ENCODE data around the gene PRKG1.
A peak's percentile ranks its signal among the peaks of the same experiment; 100 is the strongest.

The PRKG1 gene

GRCh38 chr10:52308251-52309031 is 1234.2 kb downstream of the PRKG1 start:
- no peaks in the 10 kb centered on the region for H4K20me1 ChIP-seq (ENCODE audit: insufficient read depth, low read length)

GRCh38 chr10:52312942-52313255 is 1238.6 kb downstream of the PRKG1 start:
- Histone ChIP-seq H3K79me2 (ENCODE audit: insufficient read depth, low read length) (no peaks in the 10 kb centered on the region), H3K9me3 (ENCODE audit: insufficient read depth, low read length, severe bottlenecking) (no peaks in the 10 kb centered on the region), H3K4me1 (ENCODE audit: insufficient read depth, low read length) (no peaks in the 10 kb centered on the region), H3K36me3 (ENCODE audit: insufficient read depth, low read length) (no peaks in the 10 kb centered on the region), H2AFZ (ENCODE audit: low read depth, low read length) (no peak overlapping the region), H3K4me2 (ENCODE audit: insufficient read depth, low read length) (no peak overlapping the region), H3K27ac (ENCODE audit: low read length) (no peak overlapping the region), H3K27me3 (ENCODE audit: insufficient read depth, low read length, poor library complexity) (no peaks in the 10 kb centered on the region), H3K9ac (ENCODE audit: low read depth, low read length) (no peak overlapping the region), H3K4me3 (ENCODE audit: low read depth in 1 of 2, low read length in 2 of 2) (no peak overlapping the region), H4K20me1 (ENCODE audit: insufficient read depth, low read length) (no peaks in the 10 kb centered on the region)
- DNase-seq (no peak), ATAC-seq (ENCODE audit: insufficient read depth, low read depth) (no peak)
- TF ChIP-seq EZH2 (IDR thresholded peaks at IDR 0.05; ENCODE audit: borderline replicate concordance, low read depth, low read length, severe bottlenecking) (no peak), CTCF (IDR thresholded peaks at IDR 0.05; ENCODE audit: borderline replicate concordance, extremely low read depth, low read length, poor library complexity, severe bottlenecking) (no peak)

More at GRCh38 chr10:52308251-52309031, 1234.2 kb downstream of the PRKG1 start:
- ATAC-seq (ENCODE audit: insufficient read depth, low read depth) (peak; percentile 56; the same call in 1 of the 3 replicates), DNase-seq (peak; percentile 19)
- Histone ChIP-seq H3K27ac (ENCODE audit: low read length) (no peak overlapping the region), H3K27me3 (ENCODE audit: insufficient read depth, low read length, poor library complexity) (no peaks in the 10 kb centered on the region), H3K36me3 (ENCODE audit: insufficient read depth, low read length) (no peaks in the 10 kb centered on the region), H2AFZ (ENCODE audit: low read depth, low read length) (no peak overlapping the region), H3K9me3 (ENCODE audit: insufficient read depth, low read length, severe bottlenecking) (no peaks in the 10 kb centered on the region), H3K4me1 (ENCODE audit: insufficient read depth, low read length) (no peaks in the 10 kb centered on the region), H3K4me3 (ENCODE audit: low read depth in 1 of 2, low read length in 2 of 2) (no peak overlapping the region), H3K4me2 (ENCODE audit: insufficient read depth, low read length) (no peak overlapping the region), H3K79me2 (ENCODE audit: insufficient read depth, low read length) (no peaks in the 10 kb centered on the region), H3K9ac (ENCODE audit: low read depth, low read length) (no peak overlapping the region)
- TF ChIP-seq CTCF (IDR thresholded peaks at IDR 0.05; ENCODE audit: borderline replicate concordance, extremely low read depth, low read length, poor library complexity, severe bottlenecking) (peak; percentile 55), EZH2 (IDR thresholded peaks at IDR 0.05; ENCODE audit: borderline replicate concordance, low read depth, low read length, severe bottlenecking) (no peak)

GRCh38 chr10:52313256-52313932 is 1239.1 kb downstream of the PRKG1 start:
- Histone ChIP-seq H2AFZ (ENCODE audit: low read depth, low read length) (no peak overlapping the region), H3K4me2 (ENCODE audit: insufficient read depth, low read length) (no peak overlapping the region), H3K36me3 (ENCODE audit: insufficient read depth, low read length) (no peaks in the 10 kb centered on the region), H3K4me1 (ENCODE audit: insufficient read depth, low read length) (no peaks in the 10 kb centered on the region), H3K27me3 (ENCODE audit: insufficient read depth, low read length, poor library complexity) (no peaks in the 10 kb centered on the region), H3K9ac (ENCODE audit: low read depth, low read length) (no peak overlapping the region), H3K9me3 (ENCODE audit: insufficient read depth, low read length, severe bottlenecking) (no peaks in the 10 kb centered on the region), H4K20me1 (ENCODE audit: insufficient read depth, low read length) (no peaks in the 10 kb centered on the region), H3K27ac (ENCODE audit: low read length) (no peak overlapping the region), H3K4me3 (ENCODE audit: low read depth in 1 of 2, low read length in 2 of 2) (no peak overlapping the region), H3K79me2 (ENCODE audit: insufficient read depth, low read length) (no peaks in the 10 kb centered on the region)
- ATAC-seq (ENCODE audit: insufficient read depth, low read depth): no peak
- DNase-seq: no peak
- TF ChIP-seq EZH2 (IDR thresholded peaks at IDR 0.05; ENCODE audit: borderline replicate concordance, low read depth, low read length, severe bottlenecking) (no peak), CTCF (IDR thresholded peaks at IDR 0.05; ENCODE audit: borderline replicate concordance, extremely low read depth, low read length, poor library complexity, severe bottlenecking) (no peak)
